Measurements from ENCODE around the gene AFDN. TPM values are rescaled to one million over a fixed set of nuclear protein-coding genes. Genes with fewer than 3 reads are reported as not detected.

AFDN gene
- total and polyA plus RNA-seq, 10 of the 15 experiments (the other 5 are each of a cell fraction or from before 2014, with no cell fraction given) = 5.7 to 68.2 (median 45.1) TPM

DNA sequence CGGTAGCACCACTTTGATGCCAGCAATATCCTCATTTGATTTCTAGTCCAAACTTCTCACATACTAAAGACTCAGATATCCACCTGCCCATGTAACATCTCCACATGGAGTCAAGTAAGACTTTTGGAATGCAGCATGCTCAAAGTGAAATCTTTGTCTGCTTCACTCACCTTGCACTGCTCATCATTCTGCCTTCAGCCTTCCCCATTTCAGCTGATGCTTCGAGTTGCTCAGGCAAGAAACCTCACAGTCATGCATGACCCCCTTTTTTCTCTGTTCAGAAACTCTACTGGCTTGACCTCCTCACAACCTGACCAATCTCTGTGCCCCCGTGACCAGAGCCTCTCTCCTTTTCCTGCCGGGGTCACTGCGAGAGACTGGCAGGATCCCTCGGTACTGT lies 129.8 kb downstream of the AFDN start:
- H3K4me2 ChIP-seq (ENCODE audit: control insufficient read depth, insufficient read depth) = no peak overlapping the region
- intact Hi-C loops (cut with micrococcal nuclease; ENCODE audit: unreplicated experiment) = no loop called here
- H3K36me3 ChIP-seq (ENCODE audit: control insufficient read depth in 2 of 2, insufficient read depth in 2 of 2, low read length in 1 of 2) = peaks cover 4 to 8% of the 10 kb centered on the region in 2 experiments; a peak in 3 of 4 replicates
- ChIA-PET SMC1A (ENCODE audit: uncharacterized antibody, unreplicated experiment) (no interaction called here), RAD21 (ENCODE audit: unreplicated experiment) (no interaction called here), POLR2A (no interaction called here), CTCF (no interaction called here)
- BruUV-seq (replicated peaks) = no TSS peak
- DNase-seq (ENCODE audit: low read depth, low spot score) (no peak), FAIRE-seq (no peak), ATAC-seq (no peak)
- no peaks in the 10 kb centered on the region for H3K4me1 ChIP-seq (ENCODE audit: control insufficient read depth, insufficient read depth, low read length)
- no peaks in the 10 kb centered on the region for H3K79me2 ChIP-seq (ENCODE audit: control insufficient read depth, insufficient read depth, low read length)
- H3K9me3 ChIP-seq (replicated peaks; ENCODE audit: control insufficient read depth, insufficient read depth, low read length) = no peaks in the 10 kb centered on the region
- H3K27ac ChIP-seq (ENCODE audit: control insufficient read depth, insufficient read depth) = no peak overlapping the region
- 98% methylated on average over 5 of the region's 6 CpGs for WGBS (ENCODE audit: insufficient coverage, insufficient replicate concordance, low lambda C conversion rate, missing lambda C conversion rate)
- H3K9ac ChIP-seq (ENCODE audit: control insufficient read depth, insufficient read depth, low read length) = no peak overlapping the region
- no peaks in the 10 kb centered on the region for H3K27me3 ChIP-seq (replicated peaks in 1 of 2; ENCODE audit: control insufficient read depth in 2 of 2, insufficient read depth in 2 of 2, low read length in 1 of 2)
- in situ Hi-C loops (cut with MboI) = no loop called here
- no peak overlapping the region for H2AFZ ChIP-seq (ENCODE audit: control insufficient read depth, low read depth, low read length)
- no peaks in the 10 kb centered on the region for H4K20me1 ChIP-seq (ENCODE audit: control insufficient read depth, insufficient read depth)
- no peak overlapping the region for H3K4me3 ChIP-seq
- no peak for TF ChIP-seq E2F4 (IDR thresholded peaks at IDR 0.05; ENCODE audit: low read depth, low read length)
- no peak for TF ChIP-seq SUZ12 (IDR thresholded peaks at IDR 0.05; ENCODE audit: unreplicated experiment)
- no peak for TF ChIP-seq GATAD2B (conservative IDR thresholded peaks at IDR 0.05; ENCODE audit: low read depth)
- TF ChIP-seq TBL1XR1 (IDR thresholded peaks at IDR 0.05; ENCODE audit: low read depth, low read length) = no peak
- TF ChIP-seq RUNX3 (IDR thresholded peaks at IDR 0.05; ENCODE audit: low read length) = no peak
- no peak for TF ChIP-seq REST (IDR thresholded peaks at IDR 0.05; ENCODE audit: low read depth, low read length)
- no peak for TF ChIP-seq CREB1 (IDR thresholded peaks at IDR 0.05; ENCODE audit: low read depth)
- TF ChIP-seq SIN3A (IDR thresholded peaks at IDR 0.05; ENCODE audit: low read depth, low read length) = no peak
- no peak for TF ChIP-seq LARP7 (IDR thresholded peaks at IDR 0.05)
- no peak for TF ChIP-seq NR2C1 (IDR thresholded peaks at IDR 0.05)
- no peak for TF ChIP-seq SPI1 (IDR thresholded peaks at IDR 0.05; ENCODE audit: borderline replicate concordance, insufficient read depth, low read depth, low read length)

Measured in GM12878 (cell line).